Activated CD4-positive, alpha-beta T cell treated with anti-CD3 and anti-CD28 coated beads, Interleukin-2, amount 50 U/mL, for 16 hours (primary cell): Measurements from ENCODE around the gene DUSP15.

Experiments used
- DNase-seq: peaks from one replicate; pipeline ENCODE4 v3.0.0-alpha.2; 2020

DUSP15 gene

DNA sequence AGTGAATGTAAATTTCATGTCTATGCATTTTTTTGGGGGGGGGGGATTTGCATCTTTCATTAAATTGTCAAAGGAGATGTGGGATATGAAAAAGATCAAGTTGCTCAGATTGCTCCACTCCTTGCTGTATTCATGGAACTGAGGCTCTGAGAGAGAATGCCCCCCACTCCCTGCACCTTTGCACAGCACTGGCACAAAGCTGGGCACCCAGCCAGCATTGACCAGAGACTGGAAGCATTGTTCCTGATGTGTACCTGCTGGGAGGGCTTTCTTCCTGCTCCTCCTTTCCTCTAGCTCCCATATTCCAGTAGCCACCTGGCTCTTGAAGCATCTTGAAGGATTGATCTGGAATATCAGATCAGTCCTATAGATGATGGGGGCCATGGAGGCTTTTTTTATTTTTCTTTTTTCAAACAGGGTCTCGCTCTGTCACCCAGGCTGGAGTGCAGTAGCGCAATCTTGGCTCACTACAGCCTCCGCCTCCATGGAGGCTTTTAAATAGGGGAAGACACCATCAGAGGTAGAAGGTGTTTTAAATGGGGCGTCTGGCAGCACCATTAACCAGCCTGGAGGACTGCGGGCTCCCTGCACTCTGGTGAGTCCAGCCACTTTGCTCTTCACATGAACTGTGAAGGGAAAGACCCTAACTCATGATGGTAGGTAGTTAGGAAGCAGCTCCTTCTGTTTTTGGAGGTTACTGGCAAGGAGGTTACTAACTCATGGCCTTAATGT lies 10.9 kb downstream of the DUSP15 start:
- no peak for DNase-seq

DNA sequence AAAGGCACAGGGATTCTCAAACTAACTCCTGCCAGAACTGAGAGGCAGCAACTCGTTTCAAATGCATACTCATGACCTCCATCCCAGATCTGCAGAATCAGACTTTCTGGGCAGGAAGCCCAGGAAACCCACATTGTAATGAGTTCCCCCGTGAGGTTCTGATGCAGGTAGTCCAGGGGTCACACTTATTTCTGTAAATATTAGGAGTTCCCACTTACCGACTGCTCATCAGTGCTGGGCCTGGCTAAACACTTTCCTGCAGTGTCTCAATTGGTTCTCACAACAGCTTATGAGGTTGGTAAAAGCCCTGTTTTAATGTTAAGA lies 11.6 kb downstream of the DUSP15 start:
- DNase-seq = no peak

DNA sequence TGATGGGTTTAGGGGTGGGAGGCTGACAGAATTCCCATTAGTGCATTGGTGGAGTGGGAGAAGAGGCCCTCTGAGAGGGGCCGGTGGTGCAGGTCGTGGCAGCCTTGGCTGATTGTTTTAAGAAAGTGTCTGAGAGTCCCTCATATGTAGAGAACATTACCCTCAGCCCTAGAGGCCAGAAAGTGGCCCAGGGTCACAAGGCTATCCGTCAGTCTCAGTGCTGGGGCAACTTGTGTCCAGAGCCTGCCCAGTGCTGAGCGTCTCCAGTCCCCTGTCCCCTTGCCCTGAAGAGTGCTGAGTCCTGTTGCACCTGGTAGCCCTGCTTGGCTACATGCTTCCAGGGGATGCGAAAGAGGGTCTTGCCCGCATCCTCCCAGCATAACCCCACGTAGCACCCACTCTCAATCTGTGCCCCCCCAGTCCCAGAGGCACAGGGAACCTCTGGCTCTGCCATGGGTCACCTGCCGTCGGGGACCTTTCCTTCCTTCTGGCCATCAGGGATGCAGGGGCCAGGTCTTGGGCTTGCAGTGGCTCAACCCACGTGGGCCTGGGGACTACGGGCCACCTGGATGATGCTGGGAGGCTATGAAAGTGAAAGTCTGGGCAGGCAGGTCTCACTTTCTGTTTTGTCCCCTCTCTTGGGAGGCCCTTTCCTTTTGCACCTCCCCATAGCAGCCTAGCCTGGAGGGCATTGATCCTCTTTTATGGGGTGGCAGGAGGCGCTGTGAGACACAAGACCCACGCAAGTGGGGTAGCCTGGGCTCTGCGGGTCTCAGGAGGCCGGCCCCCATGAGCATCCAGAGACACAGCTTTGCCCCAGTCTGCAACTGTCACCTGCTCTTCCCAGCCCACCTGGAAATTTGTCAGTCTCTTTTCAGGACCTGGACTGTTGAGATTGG lies 12.2 kb downstream of the DUSP15 start:
- no peak for DNase-seq

DNA sequence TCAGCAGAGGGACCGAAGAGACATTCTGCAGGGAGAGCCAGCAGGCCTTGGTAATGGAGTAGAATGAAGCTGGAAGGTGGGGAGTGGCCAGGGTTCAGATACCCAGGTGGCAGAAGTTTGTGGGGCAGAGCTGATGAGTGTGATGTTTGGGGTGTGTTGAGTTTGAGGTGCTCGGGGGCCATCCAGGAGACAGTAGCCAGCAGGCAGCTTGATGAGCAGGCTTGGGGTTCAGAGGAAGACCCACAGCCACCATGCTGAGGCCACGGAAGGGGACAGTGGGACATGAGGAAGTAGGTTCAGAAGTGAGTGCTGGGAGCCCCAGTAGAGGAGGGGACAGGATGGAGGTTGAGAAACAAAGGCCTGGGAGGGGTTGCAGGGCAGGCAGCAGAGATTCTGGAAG lies 13.8 kb downstream of the DUSP15 start:
- no peak for DNase-seq

DNA sequence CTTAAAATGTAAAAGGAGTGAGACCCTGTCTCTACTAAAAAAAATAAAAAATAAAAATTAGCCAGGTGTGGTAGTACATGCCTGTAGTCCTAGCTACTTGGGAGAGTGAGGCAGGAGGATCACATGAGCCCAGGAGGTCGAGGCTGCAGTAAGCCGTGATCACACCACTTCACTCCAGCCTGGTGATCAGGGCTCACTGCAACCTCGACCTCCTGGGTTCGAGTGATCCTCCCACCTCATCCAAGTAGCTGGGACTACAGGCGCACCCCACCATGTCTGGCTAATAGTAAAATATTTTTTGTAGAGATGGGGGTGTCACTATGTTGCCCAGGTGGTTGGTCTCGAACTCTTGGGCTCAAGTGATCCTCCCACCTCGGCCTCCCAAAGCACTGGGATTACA lies 16.8 kb downstream of the DUSP15 start:
- no peak for DNase-seq

DNA sequence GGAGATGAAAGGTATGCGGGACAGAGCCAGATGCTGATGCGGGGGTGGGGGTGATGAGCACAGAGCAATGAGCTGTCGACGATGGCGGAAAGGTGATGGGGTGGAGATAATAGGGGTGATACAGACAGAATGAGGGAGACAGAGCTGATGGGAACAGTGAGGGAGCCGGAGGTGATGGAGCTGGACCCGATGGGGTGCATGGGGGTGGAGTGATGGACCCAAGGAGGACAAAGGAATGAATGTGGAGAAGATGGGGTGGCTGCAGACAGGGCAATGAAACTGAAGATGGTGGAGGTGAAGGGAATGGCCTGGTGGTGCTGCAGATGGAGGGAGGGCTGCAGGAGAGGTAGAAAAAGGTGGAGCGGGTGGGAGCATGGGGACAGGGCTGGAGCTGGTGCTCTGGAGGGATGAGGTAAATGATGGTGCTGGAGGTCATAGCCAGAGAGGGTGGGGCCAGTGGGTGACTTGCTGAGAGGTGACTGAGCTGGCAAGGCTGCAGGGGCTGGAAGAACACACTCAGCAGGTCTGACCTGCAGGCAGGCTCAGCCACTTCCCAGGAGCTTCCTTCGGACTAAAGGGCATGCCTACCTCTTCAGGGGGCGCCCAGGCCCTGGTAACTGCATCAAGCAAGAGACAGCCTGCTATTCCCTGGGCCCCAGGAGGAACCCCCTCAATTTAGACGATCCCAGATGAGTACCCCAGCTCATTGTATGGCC lies 18.9 kb downstream of the DUSP15 start:
- DNase-seq = no peak

DNA sequence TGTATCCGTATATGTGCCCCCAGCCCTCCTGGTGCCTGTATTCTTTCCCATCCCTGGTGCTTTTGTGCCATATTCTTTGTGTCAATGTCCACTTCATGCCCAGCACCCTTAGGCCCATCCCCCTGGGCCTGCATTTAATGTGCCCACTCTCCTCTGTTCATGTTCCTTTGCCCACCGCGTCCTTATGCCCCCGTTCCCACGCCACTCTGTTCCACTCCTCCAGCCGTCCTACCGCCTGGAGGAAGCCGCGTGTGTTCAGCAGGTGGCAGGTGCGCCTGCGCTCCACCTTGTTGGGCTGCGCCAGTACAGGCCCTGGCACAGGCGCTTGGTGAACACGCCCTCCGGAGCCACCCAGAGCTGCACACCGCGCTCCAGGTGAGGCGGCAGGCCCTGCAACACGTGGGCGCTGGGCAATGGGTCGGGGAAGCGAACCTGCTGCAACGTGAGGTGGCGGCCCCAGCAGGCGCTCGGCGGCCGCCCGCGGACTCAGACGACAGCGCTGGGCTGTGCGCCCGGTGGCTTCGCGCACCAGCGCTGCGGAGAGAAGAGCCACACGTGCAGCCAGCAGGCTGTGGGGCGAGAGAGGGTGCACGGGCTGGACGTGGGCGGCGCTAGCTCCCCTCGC lies 20.9 kb downstream of the DUSP15 start:
- DNase-seq = no peak

DNA sequence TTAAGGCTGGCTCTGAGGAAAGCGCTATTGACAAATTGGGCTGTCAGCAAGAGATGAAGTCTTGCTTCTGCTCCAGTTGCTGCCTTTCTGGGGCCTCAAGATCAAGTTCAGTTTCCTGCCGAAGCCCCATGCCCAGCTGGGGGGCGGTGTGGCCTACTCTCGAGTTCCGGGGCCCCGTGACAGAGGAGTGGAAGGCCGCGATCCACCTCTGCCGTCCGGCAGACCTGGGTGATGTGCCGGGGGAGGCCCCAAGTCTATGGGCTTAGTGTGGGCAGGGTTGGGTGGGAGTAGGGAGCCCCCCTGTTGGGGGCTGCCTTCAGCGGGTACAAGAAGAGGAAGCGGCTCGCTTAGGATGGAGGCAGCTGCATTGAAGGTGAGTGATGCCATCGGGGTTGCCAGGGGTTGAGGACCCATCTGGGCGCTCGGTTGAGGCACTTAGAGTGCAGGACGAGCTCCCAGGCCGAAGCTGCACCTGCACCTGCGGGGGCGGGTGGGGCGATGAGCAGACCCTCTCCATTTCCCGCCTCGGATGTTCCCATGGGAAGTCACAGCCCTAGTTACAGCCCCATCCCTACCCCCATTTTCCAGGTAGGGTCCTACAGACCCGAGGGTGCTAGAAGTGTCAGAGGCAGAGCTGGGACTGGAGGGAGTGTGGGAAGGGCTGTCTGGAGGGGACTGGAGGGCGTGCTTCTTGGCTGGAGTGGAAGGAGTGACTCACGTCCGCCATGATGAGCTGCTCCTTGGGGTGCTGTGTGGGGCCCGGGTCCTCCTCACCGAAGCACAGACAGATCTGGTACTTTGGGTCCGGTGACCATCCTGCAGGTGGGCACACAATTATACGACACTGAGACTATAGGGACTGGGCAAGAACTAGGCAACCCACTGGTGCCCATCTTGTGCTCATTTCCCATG lies 22.0 kb downstream of the DUSP15 start:
- no peak for DNase-seq

DNA sequence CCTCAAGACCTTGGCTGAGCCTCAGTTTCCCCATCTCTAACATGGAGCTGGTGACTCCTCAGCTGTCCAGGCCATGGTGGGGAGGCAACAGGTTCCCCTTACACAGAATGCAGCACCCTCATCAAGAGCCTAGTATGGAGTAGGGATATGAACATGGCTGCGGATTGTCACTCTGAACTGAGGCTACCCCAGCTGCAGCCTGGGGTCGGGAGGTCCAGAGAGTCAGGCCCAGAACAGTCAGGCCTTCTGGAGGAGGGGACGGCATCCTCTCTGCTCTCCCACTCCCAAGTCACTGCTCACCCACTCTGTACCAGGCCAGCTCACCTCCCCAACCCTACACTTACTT lies 23.6 kb downstream of the DUSP15 start:
- DNase-seq = no peak

DNA sequence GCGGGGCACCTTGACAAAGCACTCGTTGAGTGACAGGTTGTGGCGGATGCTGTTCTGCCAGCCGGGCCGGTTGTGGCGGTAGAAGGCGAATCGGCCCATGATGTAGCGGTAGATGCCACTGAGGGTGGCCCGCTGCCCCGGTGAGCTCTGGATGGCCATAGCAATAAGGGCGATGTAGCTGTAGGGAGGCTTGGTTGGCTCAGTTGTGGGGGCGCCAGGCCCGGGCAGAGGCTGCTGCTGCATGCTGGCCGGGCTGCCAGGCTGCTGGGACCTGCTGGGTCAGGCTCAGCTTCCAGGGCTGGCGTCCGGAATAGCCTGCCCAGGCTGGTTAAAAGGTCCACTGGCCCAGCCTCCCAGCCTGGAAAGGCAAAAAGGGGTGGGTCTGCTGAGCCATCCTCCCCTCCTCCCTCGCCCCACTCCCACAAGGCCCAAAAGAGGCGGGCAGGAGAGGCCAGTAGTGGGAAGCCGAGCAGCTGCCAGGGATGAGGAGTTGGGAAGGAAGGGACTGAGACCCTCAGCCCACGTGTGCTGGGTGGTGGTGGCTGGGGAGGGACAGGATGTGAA lies 24.9 kb downstream of the DUSP15 start, which contains the start of gene FOXS1:
Gene FOXS1, minus strand, starts transcription at position 305 of the 564 bp plus-strand sequence. Its CDS starts 62 bp downstream, at position 243.
- no peak for DNase-seq

DNA sequence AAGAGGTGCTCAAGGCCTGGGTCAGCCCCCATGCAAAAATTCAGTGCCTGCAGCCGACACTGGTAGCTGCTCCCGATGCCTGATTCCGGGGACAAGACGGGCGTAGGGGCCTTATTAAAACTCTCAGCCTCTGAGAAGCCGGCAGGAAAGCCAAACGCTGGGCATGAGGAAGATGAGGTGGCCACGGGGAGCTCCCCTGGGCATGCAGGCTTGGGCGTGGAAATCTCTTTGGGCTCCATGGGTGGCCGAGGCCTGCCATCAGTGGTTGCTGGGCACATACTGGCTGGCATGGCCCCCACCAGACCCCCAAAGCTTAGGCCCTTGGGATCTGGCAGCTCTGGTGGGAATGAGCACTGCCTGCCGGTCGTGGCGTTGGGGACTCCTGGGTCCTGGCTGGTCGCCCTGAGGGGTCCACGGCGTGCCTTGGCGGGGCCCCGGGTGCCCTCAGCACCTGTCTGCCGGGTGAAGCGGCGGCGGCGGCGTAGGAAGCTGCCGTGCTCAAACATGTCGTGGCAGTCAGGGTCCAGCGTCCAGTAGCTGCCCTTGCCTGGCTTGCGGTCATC lies 25.5 kb downstream of the DUSP15 start:
- no peak for DNase-seq

DNA sequence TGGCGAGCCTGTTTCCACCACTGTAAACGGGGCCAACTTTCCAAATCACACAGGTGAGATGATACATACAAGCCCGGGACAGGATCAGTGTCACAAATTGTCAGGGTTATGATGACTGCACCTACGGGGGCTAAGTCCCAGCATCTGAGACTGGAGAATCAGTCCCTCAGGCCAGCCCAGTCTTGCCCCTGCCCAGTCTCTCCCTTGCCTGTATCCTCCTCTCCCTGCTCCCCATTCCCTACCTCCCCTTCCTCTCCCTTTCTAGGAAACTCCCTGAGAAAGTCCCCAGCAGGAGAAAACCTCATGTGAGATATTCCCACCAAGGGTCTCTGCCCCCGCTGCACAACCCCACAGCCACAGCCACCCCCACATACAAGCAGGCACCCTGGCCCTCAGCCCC lies 26.4 kb downstream of the DUSP15 start:
- no peak for DNase-seq

DNA sequence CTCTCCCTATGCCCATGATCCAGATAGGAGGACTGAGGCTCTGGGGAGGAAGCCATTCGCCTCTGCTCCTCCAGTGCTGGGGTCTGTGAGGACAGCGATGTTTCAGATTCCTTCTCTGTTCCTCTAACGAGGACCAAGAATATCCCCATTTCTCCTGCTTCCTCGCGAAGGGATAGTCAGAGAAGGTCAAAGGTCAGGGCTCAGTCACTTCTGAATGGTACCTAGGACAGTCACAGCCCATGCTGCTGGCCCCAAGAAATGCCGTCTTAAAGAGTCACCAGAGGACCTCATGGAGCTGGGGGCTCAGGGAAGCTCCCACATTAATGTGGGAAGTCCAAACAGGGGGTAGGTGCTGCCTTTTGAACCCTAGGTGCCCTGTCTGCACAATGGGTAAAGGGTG lies 27.0 kb downstream of the DUSP15 start:
- DNase-seq = no peak

DNA sequence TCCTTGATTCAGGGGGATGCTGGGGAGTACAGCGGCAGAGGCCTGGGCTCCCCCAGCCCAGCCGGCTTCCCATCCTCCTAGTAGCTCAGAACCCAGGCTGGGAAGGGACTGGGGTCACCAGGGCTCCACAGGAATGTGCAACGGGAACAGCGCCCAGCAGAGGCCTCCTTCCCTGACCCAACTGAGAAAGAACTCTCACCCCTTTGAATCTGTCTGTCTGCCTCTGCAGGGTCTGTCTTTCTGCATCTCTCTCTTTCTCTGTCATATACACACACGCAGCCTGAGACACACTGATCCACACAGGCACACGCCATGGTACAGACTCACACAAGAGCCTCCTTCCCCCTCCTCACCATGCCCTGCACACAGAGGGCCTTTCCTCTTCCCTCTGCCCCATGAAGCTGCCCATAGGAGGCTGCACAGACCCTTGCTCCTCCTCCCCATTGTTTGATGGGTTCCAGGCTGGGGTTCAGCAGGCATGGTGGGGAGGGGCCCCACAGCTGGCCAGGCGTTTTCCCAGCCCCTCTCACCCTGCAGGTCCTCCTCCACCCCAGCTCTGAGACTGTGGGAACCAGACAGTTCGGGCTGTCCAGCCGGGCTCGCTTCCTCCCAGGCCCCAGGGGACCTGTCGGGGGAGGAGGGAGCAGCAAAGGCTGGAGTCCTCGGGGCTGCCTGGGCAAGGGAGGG lies 27.7 kb downstream of the DUSP15 start:
- DNase-seq = no peak

DNA sequence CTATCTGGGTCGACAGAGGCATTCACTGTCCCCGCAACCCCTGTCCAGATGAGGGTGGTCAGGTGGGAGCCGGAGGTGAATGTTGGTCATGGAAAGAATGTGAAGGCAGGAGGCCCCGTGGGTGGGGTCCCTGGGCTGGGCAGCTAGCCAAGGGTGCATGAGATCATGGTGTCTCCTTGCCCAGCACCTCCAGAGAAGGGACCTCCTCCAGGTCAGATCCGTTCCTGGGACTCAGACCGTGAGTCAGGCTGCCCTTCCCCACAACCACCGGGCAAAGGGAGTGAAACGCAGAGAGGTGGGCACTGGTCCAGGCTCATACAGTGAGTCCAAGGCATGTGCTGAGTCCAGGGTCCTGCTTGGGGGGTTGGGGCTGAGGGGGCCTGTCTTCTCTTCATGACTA lies 28.4 kb downstream of the DUSP15 start:
- DNase-seq = no peak

DNA sequence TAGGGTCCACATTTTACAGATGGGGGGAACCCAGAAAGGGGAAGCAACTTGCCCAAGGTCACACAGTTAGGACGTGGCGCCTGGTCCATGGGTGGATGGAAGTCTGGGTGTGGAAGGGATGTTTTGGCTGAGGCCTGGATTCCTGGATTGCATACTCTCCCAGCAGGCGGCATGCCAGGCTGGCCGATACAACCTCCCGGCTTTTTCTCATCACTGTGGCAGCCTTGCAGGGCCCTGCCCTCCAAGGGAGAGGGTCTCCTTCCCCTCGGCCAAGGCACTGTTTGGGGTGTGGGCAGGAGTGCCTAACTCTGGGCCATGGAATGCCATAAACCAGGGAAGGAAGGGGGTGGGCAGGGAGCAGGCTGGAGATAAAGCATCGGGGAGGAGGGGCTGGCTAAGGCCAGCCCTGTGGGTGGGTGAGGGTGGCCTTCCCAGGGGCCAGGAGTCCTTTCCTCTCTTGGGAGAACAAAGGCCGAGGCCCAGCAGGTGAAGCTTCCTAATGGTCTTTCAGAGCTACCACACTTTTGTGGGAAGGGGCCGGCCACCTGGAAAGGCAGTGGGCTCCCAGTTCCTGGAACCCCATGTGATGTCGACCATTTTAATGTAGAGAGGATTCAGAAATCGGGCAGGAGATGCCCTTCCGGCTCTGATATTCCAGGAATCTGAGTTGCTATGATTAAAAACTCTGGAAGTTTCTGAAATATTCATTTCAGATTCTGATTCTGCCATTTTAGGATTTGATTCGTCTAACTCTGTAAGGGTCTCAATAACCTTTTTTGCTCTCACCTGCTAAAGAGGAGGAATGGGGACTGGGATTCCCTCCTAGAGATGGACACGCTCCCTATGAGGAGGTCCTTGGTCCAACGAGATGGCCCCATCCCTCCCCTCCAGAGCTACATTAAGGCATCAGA lies 29.2 kb downstream of the DUSP15 start:
- no peak for DNase-seq

DNA sequence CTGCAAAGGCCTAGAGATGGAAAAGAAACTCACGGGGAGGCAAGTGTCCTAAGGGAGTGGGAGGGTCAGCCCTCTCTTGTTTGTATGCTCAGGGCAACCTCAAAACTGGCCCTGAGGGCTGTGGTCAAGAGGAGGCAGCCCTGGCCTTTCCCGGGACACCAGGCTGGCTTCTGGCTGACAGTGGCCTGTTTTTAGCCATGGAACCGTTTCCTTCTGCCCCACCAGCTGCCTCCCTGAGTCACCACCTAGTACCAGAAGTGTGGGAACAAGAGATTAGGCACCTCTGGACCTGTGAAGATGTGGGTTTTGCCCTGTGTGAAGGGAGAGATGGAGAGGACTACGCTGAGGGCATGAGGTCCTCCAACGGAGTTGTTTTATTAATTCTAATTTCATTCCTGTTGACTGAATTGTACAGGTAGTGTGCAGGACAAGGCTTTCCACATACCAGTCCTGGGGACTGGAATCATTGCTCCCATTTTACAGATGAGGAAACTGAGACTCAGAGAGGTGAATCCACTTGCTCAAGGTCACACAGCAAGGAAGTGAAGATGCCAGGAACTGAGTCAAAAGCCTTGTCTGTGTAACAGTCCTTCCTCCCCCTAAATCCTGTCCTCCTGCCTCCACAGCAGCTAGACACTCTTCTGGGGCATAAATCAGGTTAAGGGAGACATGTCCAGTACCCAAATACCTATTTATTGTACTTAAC lies 30.4 kb downstream of the DUSP15 start:
- no peak for DNase-seq

DNA sequence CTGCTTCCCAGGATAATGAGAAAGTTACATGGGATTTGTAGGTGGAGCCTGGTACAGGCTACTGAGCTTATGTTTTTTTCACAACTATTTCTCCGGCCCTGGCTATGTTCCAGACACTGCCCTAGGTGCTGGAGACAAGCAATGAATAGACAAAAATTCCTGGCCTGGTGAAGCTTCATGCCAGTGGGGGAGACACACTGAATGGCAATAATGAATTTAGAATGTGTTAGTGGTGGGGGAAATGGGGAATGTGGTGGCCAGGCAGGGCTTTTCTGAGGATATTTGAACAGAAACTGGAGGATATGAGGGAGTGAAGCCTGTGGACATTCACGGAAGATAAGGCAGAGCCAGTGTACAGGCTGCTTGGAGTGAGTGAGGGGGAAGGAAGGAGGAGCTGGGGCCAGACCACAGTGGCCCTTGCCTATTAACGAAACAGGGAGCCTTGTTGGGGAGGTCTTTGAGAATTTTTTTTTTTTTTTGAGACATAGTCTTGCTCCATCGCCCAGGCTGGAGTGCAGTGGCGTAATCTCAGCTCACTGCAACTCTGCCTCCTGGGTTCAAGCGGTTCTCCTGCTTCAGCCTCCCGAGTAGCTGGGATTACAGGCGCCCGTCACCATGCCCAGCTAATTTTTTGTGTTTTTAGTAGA lies 31.6 kb downstream of the DUSP15 start:
- DNase-seq = no peak
